Fibroblast of lung (primary cell): ENCODE data around the gene APOO. TPM values are rescaled to one million over a fixed set of nuclear protein-coding genes. Genes with fewer than 3 reads are reported as not detected.
"Not testable (repeated sequence)": the region's sequence is repeated elsewhere in the genome, so short reads cannot be mapped to it uniquely, and the experiment has no call there.

ENCODE experiments used
- DNase-seq, 2 donors: peaks; one replicate each; pipeline versions ENCODE4 v3.0.0 to v3.0.0-alpha.2; 2010; ENCODE audit warnings: low read depth in 2 of 2
- H2AFZ ChIP-seq: 2 replicates; pipeline ENCODE4 v1.5.1; 2012; ENCODE audit warnings: low read length, control low read depth, inconsistent platforms
- H3K27ac ChIP-seq: 2 replicates; pipeline ENCODE4 v1.5.1; 2011; ENCODE audit warnings: low read length, control low read depth; ENCODE audit not compliant: insufficient read depth
- H3K27me3 ChIP-seq: 2 replicates; pipeline ENCODE4 v1.5.1; 2011; ENCODE audit warnings: mild to moderate bottlenecking, low read length; ENCODE audit not compliant: control insufficient read depth, insufficient read depth
- H3K36me3 ChIP-seq: 2 replicates; pipeline ENCODE4 v1.5.1; 2011; ENCODE audit warnings: low read length; ENCODE audit not compliant: control insufficient read depth, insufficient read depth
- H3K4me1 ChIP-seq: 2 replicates; pipeline ENCODE4 v1.5.1; 2011; ENCODE audit warnings: low read length; ENCODE audit not compliant: control insufficient read depth, insufficient read depth; ENCODE audit errors: extremely low read depth
- H3K4me2 ChIP-seq: 2 replicates; pipeline ENCODE4 v1.5.1; 2011; ENCODE audit warnings: low read length, control low read depth; ENCODE audit not compliant: insufficient read depth; ENCODE audit errors: extremely low read depth
- H3K4me3 ChIP-seq, 4 experiments: fragments of 200-600 bp in 1 of 4; sonication (generic) in 1 of 4; replicated peaks in 1 of 4; 2 replicates each; pipeline ENCODE4 v1.5.1; 2011 to 2016; ENCODE audit warnings: low read length in 4 of 4, low read depth in 3 of 4, mild to moderate bottlenecking in 3 of 4, control low read depth in 2 of 4, inconsistent platforms in 1 of 4, mixed read lengths in 1 of 4; ENCODE audit not compliant: insufficient read depth in 1 of 4; ENCODE audit errors: control extremely low read depth in 1 of 4
- H3K79me2 ChIP-seq: 2 replicates; pipeline ENCODE4 v1.5.1; 2012; ENCODE audit warnings: mild to moderate bottlenecking, low read length, inconsistent platforms; ENCODE audit not compliant: control insufficient read depth, insufficient read depth
- H3K9ac ChIP-seq: 2 replicates; pipeline ENCODE4 v1.5.1; 2011; ENCODE audit warnings: mild to moderate bottlenecking, low read length, control low read depth; ENCODE audit not compliant: insufficient read depth
- H3K9me3 ChIP-seq: 2 replicates; pipeline ENCODE4 v1.5.1; 2012; ENCODE audit warnings: low read depth, low read length; ENCODE audit not compliant: control insufficient read depth, insufficient read depth
- H4K20me1 ChIP-seq: 2 replicates; pipeline ENCODE4 v1.5.1; 2011; ENCODE audit warnings: low read length; ENCODE audit not compliant: control insufficient read depth, insufficient read depth; ENCODE audit errors: extremely low read depth
- EZH2 ChIP-seq: IDR thresholded peaks from 2 replicates; pipeline ENCODE4 v1.5.1; 2012; ENCODE audit warnings: low read length, control low read depth, mild to moderate bottlenecking; ENCODE audit errors: missing control alignments
- polyA plus RNA-seq, 2 donors: library from polyadenylated mRNA; depleted of rRNA in 1 of 2; stranded (reverse) in 1 of 2; unstranded in 1 of 2; fragments of >200 nt; gene quantifications; 2 replicates each; pipeline ENCODE4 v1.2.1, GENCODE V29; 2011 to 2012; ENCODE audit warnings: missing spikeins in 1 of 2
- total RNA-seq: library from RNA; depleted of rRNA; stranded (reverse); fragments of >200 nt; gene quantifications from 2 replicates; pipeline ENCODE4 v1.2.1, GENCODE V29; 2014
- TF ChIP-seq, protein P1 (sequence below), 2 donors: IDR thresholded peaks in 1 of 2; conservative IDR thresholded peaks in 1 of 2; 1 replicate in 1 of 2; 2 replicates in 1 of 2; pipeline ENCODE4 v1.5.1; 2011 to 2012; ENCODE audit warnings: low read length in 2 of 2, control low read depth in 1 of 2, inconsistent platforms in 1 of 2, low read depth in 1 of 2, mild to moderate bottlenecking in 1 of 2

The APOO gene
- total and polyA plus RNA-seq, 2 donors (not counting 1 experiment from before 2014, with no cell fraction given), result 8.1 to 17.0 TPM

DNA sequence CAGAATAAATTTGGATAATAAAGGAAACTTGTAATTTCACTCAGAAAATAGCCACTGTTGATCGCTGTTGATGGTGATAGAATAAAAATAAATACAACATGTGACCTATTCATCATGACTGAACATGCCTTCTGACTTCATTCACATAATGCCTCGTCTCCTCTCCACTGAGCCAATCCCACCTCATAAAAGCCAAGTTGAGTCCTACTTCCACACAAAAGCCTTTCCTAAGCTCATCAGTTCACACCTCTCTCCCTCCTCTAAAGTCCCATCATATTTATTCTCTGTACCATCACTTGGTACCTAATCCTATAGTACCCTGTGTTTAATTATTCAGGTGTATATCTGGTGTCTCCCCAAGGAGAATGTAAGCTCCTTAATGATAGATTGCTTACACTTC is 37.7 kb downstream of the APOO start:
- H2AFZ ChIP-seq, result no peak overlapping the region
- no peaks in the 10 kb centered on the region for H4K20me1 ChIP-seq
- no peaks in the 10 kb centered on the region for H3K27me3 ChIP-seq
- H3K79me2 ChIP-seq, result no peaks in the 10 kb centered on the region
- DNase-seq, result no peak
- no peaks in the 10 kb centered on the region for H3K9me3 ChIP-seq
- H3K4me1 ChIP-seq, result no peaks in the 10 kb centered on the region
- no peak overlapping the region for H3K4me2 ChIP-seq
- H3K9ac ChIP-seq, result no peak overlapping the region
- no peak overlapping the region for H3K4me3 ChIP-seq
- no peak overlapping the region for H3K27ac ChIP-seq
- H3K36me3 ChIP-seq, result no peaks in the 10 kb centered on the region
- no peak for TF ChIP-seq EZH2
- TF ChIP-seq, protein P1, sequence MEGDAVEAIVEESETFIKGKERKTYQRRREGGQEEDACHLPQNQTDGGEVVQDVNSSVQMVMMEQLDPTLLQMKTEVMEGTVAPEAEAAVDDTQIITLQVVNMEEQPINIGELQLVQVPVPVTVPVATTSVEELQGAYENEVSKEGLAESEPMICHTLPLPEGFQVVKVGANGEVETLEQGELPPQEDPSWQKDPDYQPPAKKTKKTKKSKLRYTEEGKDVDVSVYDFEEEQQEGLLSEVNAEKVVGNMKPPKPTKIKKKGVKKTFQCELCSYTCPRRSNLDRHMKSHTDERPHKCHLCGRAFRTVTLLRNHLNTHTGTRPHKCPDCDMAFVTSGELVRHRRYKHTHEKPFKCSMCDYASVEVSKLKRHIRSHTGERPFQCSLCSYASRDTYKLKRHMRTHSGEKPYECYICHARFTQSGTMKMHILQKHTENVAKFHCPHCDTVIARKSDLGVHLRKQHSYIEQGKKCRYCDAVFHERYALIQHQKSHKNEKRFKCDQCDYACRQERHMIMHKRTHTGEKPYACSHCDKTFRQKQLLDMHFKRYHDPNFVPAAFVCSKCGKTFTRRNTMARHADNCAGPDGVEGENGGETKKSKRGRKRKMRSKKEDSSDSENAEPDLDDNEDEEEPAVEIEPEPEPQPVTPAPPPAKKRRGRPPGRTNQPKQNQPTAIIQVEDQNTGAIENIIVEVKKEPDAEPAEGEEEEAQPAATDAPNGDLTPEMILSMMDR (conservative IDR thresholded peaks at IDR 0.05 in 1 of 2, IDR thresholded peaks at IDR 0.05 in 1 of 2; ENCODE audit: low read depth in 1 of 2, low read length in 2 of 2), result no peak

DNA sequence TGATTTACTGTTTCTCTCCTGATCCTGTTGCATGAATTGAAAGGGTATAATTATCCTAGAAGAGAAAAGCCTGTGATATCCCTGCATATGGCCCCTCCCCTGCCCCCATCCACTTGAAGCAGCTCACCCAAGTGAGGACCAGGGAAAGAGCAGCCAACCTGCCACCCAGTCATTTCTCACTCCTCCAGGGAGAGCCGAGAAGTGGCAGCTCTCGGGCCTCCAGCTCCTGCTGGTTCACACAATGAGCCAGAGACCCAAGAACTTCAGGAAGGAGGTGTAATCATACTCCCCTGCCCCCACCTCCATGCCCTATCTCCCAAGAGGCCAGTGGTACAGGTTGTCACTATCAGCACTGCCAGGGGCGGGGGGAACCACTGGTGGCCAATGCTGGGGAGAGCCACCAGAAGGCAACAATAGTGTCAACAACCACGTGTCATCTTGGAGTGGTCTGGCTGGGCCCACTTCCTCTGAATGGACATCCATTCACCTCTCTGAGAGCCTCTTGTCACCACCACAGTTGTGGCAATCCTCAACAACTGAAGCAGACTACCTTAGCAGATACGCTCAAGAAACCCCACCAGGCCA is 42.9 kb downstream of the APOO start:
- no peaks in the 10 kb centered on the region for H3K4me1 ChIP-seq
- H3K4me3 ChIP-seq, result no peak overlapping the region
- DNase-seq, result no peak
- no peak overlapping the region for H2AFZ ChIP-seq
- TF ChIP-seq EZH2, result no peak
- TF ChIP-seq, protein P1 (conservative IDR thresholded peaks at IDR 0.05 in 1 of 2, IDR thresholded peaks at IDR 0.05 in 1 of 2; ENCODE audit: low read depth in 1 of 2, low read length in 2 of 2), result no peak
- H3K27me3 ChIP-seq, result no peaks in the 10 kb centered on the region
- no peak overlapping the region for H3K9ac ChIP-seq
- H3K36me3 ChIP-seq, result no peaks in the 10 kb centered on the region
- no peaks in the 10 kb centered on the region for H3K79me2 ChIP-seq
- no peaks in the 10 kb centered on the region for H3K9me3 ChIP-seq
- H3K4me2 ChIP-seq, result no peak overlapping the region
- no peaks in the 10 kb centered on the region for H4K20me1 ChIP-seq
- H3K27ac ChIP-seq, result no peak overlapping the region

DNA sequence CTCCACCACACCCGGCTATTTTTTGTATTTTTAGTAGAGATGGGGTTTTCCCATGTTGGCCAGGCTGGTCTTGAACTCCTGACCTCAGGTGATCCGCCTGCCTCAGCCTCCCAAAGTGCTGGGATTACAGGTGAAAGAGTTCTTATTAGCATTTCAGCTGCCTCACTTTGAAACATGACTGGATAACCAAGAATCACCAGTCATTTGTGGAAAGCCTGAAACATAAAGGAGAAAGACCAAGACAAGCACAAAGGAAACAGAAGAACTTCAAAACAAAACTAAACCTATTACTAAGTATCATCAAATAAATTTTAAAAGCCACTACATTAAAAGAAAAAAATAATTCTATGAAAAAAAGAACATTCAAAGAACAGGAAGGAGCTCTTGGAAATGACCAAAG is 45.8 kb downstream of the APOO start:
- H4K20me1 ChIP-seq, H3K36me3 ChIP-seq, H3K9ac ChIP-seq, H3K9me3 ChIP-seq, H3K4me1 ChIP-seq, H3K4me3 ChIP-seq, H3K27me3 ChIP-seq, H3K79me2 ChIP-seq, H3K27ac ChIP-seq, H3K4me2 ChIP-seq, DNase-seq, H2AFZ ChIP-seq: not testable (repeated sequence)
